DOHH2 (cell line): Measurements from ENCODE around the gene PDGFC.

Experiments
- H3F3A ChIP-seq: fragments of 200-600 bp; sonication (generic), shearing (Covaris generic); 2 replicates; pipeline ENCODE4 v1.6.0; 2016; ENCODE audit warnings: antibody characterized with exemption, mild to moderate bottlenecking; ENCODE audit not compliant: control insufficient read depth, insufficient read depth
- H3K27ac ChIP-seq: fragments of 200-600 bp; sonication (generic); 2 replicates; pipeline ENCODE4 v1.5.1; 2014; ENCODE audit warnings: low read depth, mild to moderate bottlenecking, low read length, moderate library complexity
- H3K27me3 ChIP-seq: fragments of 200-600 bp; sonication (generic); 2 replicates; pipeline ENCODE4 v1.6.1; 2014; ENCODE audit warnings: mild to moderate bottlenecking, low read length, mixed read lengths; ENCODE audit not compliant: control insufficient read depth
- H3K36me3 ChIP-seq: fragments of 200-600 bp; sonication (generic); 2 replicates; pipeline ENCODE4 v1.6.1; 2014; ENCODE audit warnings: mild to moderate bottlenecking, low read length, moderate library complexity, mixed read lengths; ENCODE audit not compliant: control insufficient read depth
- H3K4me1 ChIP-seq: fragments of 200-600 bp; sonication (generic); 2 replicates; pipeline ENCODE4 v1.6.1; 2014; ENCODE audit warnings: mild to moderate bottlenecking, low read length, mixed read lengths; ENCODE audit not compliant: control insufficient read depth
- H3K4me2 ChIP-seq: fragments of 200-600 bp; sonication (generic); 2 replicates; pipeline ENCODE4 v1.6.0; 2014; ENCODE audit warnings: mild to moderate bottlenecking, low read length, moderate library complexity
- H3K4me3 ChIP-seq: fragments of 200-600 bp; sonication (generic); 2 replicates; pipeline ENCODE4 v1.5.1; 2014; ENCODE audit warnings: mild to moderate bottlenecking, low read length, mixed read lengths
- H3K79me2 ChIP-seq: fragments of 200-600 bp; sonication (generic); 2 replicates; pipeline ENCODE4 v1.6.1; 2014; ENCODE audit warnings: mild to moderate bottlenecking, low read length, mixed read lengths; ENCODE audit not compliant: control insufficient read depth
- H3K9me2 ChIP-seq: fragments of 200-600 bp; sonication (generic); replicated peaks from 2 replicates; pipeline ENCODE4 v1.6.1; 2014; ENCODE audit warnings: mild to moderate bottlenecking, low read length, mixed read lengths; ENCODE audit not compliant: control insufficient read depth
- H3K9me3 ChIP-seq: fragments of 200-600 bp; sonication (generic); 2 replicates; pipeline ENCODE4 v1.6.1; 2014; ENCODE audit warnings: antibody characterized with exemption, low read length, mixed read lengths; ENCODE audit not compliant: control insufficient read depth, insufficient read depth
- H4K20me1 ChIP-seq: fragments of 200-600 bp; sonication (generic); 2 replicates; pipeline ENCODE4 v1.6.0; 2014; ENCODE audit warnings: low read depth, mild to moderate bottlenecking, antibody characterized with exemption, low read length, moderate library complexity; ENCODE audit not compliant: control insufficient read depth, insufficient read depth
- CTCF ChIP-seq: fragments of 200-600 bp; sonication (generic); IDR thresholded peaks from one replicate; pipeline ENCODE4 v1.5.1; 2014; ENCODE audit warnings: antibody characterized with exemption, mild to moderate bottlenecking, low read depth, low read length; ENCODE audit not compliant: poor library complexity, severe bottlenecking
- EZH2phosphoT487 ChIP-seq: fragments of 200-600 bp; sonication (generic); IDR thresholded peaks from 2 replicates; pipeline ENCODE4 v1.6.1; 2017; ENCODE audit warnings: borderline replicate concordance, mild to moderate bottlenecking, antibody characterized with exemption, low read length, moderate library complexity, mixed read lengths

The PDGFC gene

GRCh38 chr4:156961196-156962057 lies 10.2 kb downstream of the PDGFC start:
- no peak overlapping the region for H3K4me2 ChIP-seq
- no peaks in the 10 kb centered on the region for H3K9me3 ChIP-seq
- H3K36me3 ChIP-seq, result no peaks in the 10 kb centered on the region
- no peak overlapping the region for H3K4me3 ChIP-seq
- TF ChIP-seq EZH2phosphoT487, result no peak
- no peak for TF ChIP-seq CTCF
- H3K27me3 ChIP-seq, result no peaks in the 10 kb centered on the region
- H3F3A ChIP-seq, result no peaks in the 10 kb centered on the region
- no peaks in the 10 kb centered on the region for H3K79me2 ChIP-seq
- no peak overlapping the region for H3K27ac ChIP-seq
- H4K20me1 ChIP-seq, result no peaks in the 10 kb centered on the region
- H3K4me1 ChIP-seq, result no peaks in the 10 kb centered on the region
- no peaks in the 10 kb centered on the region for H3K9me2 ChIP-seq

GRCh38 chr4:156959298-156959702 lies 12.3 kb downstream of the PDGFC start:
- TF ChIP-seq CTCF (no peak), EZH2phosphoT487 (no peak)
- no peaks in the 10 kb centered on the region for H3K4me1 ChIP-seq
- H3K9me2 ChIP-seq, result no peaks in the 10 kb centered on the region
- H3F3A ChIP-seq, result no peaks in the 10 kb centered on the region
- no peaks in the 10 kb centered on the region for H3K79me2 ChIP-seq
- no peak overlapping the region for H3K27ac ChIP-seq
- H4K20me1 ChIP-seq, result no peaks in the 10 kb centered on the region
- H3K27me3 ChIP-seq, result no peaks in the 10 kb centered on the region
- no peaks in the 10 kb centered on the region for H3K9me3 ChIP-seq
- H3K4me3 ChIP-seq, result no peak overlapping the region
- no peak overlapping the region for H3K4me2 ChIP-seq
- H3K36me3 ChIP-seq, result no peaks in the 10 kb centered on the region

GRCh38 chr4:156958276-156959074 lies 13.1 kb downstream of the PDGFC start:
- no peaks in the 10 kb centered on the region for H3K9me3 ChIP-seq
- H3K79me2 ChIP-seq, result no peaks in the 10 kb centered on the region
- H3K4me1 ChIP-seq, result no peaks in the 10 kb centered on the region
- no peaks in the 10 kb centered on the region for H3K27me3 ChIP-seq
- H3K4me2 ChIP-seq, result no peak overlapping the region
- H4K20me1 ChIP-seq, result no peaks in the 10 kb centered on the region
- H3K4me3 ChIP-seq, result no peak overlapping the region
- H3K27ac ChIP-seq, result no peak overlapping the region
- no peaks in the 10 kb centered on the region for H3K36me3 ChIP-seq
- no peaks in the 10 kb centered on the region for H3F3A ChIP-seq
- TF ChIP-seq EZH2phosphoT487, result no peak
- H3K9me2 ChIP-seq, result no peaks in the 10 kb centered on the region

GRCh38 chr4:156957556-156957955 lies 14.0 kb downstream of the PDGFC start:
- Histone ChIP-seq H3K4me3 (no peak overlapping the region), H3K27me3 (no peaks in the 10 kb centered on the region), H3F3A (no peaks in the 10 kb centered on the region), H3K4me1 (no peaks in the 10 kb centered on the region), H3K79me2 (no peaks in the 10 kb centered on the region), H3K4me2 (no peak overlapping the region), H3K9me2 (no peaks in the 10 kb centered on the region), H3K9me3 (no peaks in the 10 kb centered on the region), H3K36me3 (no peaks in the 10 kb centered on the region), H4K20me1 (no peaks in the 10 kb centered on the region), H3K27ac (no peak overlapping the region)
- TF ChIP-seq CTCF, result no peak
- no peak for TF ChIP-seq EZH2phosphoT487
